Neural progenitor cell (in vitro differentiated cells): Measurements from ENCODE around the gene ERC2.

Experiments used
- CTCF ChIP-seq: fragments of 200-600 bp; sonication (generic); IDR thresholded peaks from 2 replicates; pipeline ENCODE4 v1.5.1; 2017; ENCODE audit warnings: antibody characterized with exemption, mild to moderate bottlenecking
- EZH2 ChIP-seq: fragments of 200-600 bp; sonication (generic); IDR thresholded peaks from 2 replicates; pipeline ENCODE4 v1.6.1; 2017; ENCODE audit warnings: antibody characterized with exemption, mild to moderate bottlenecking, moderate library complexity
- EZH2phosphoT487 ChIP-seq: fragments of 200-600 bp; sonication (generic); IDR thresholded peaks from 2 replicates; pipeline ENCODE4 v1.6.1; 2017; ENCODE audit warnings: antibody characterized with exemption

GRCh38 chr3:55621648-55622047 is 846.6 kb downstream of the ERC2 start:
- TF ChIP-seq EZH2, result no peak
- no peak for TF ChIP-seq CTCF
- TF ChIP-seq EZH2phosphoT487, result no peak
